Measurements from ENCODE around the gene PNPLA2. TPM values are rescaled to one million over a fixed set of nuclear protein-coding genes. Genes with fewer than 3 reads are reported as not detected.

PNPLA2 gene
- total and polyA plus RNA-seq, 2 of the 8 experiments (the other 6 are each of a cell fraction or from before 2014, with no cell fraction given): 30.9 to 62.1 TPM

GRCh38 chr11:838441-839279 lies 19.9 kb downstream of the PNPLA2 start:
- ChIA-PET CTCF (ENCODE audit: partially characterized antibody) (interaction anchor here (0.6 to 5.2 kb wide), 12 partner anchors 10 to 705 kb away, joined by 3 to 26 read pairs (median 5); partner anchors contain the start of genes CRACR2B and PNPLA2), POLR2A (ENCODE audit: partially characterized antibody) (interaction anchor here (1.0 to 40.4 kb wide), 4 partner anchors 9 to 28 kb away, joined by 3 to 1917 read pairs (median 119); partner anchors contain the start of genes CD151, CEND1, CRACR2B and PIDD1)
- no peak overlapping the region for H3K23ac ChIP-seq (ENCODE audit: insufficient read length)
- H2BK12ac ChIP-seq (ENCODE audit: low read depth, low read length): no peak overlapping the region
- FAIRE-seq (no peak), DNase-seq (ENCODE audit: low read depth in 1 of 2, low spot score in 2 of 2) (no peak)
- H4K20me1 ChIP-seq (replicated peaks in 1 of 2; ENCODE audit: control insufficient read depth in 1 of 2, insufficient read depth in 2 of 2, low read length in 2 of 2): peaks cover 3 to 40% of the 10 kb centered on the region in 2 experiments
- no peak overlapping the region for H3K4me2 ChIP-seq (ENCODE audit: insufficient read depth in 1 of 2, low read depth in 2 of 2, low read length in 2 of 2)
- no peak overlapping the region for H2BK5ac ChIP-seq (ENCODE audit: low read depth, low read length)
- H3K56ac ChIP-seq (replicated peaks; ENCODE audit: insufficient read length, low read depth, low read length): no peak overlapping the region
- no peak overlapping the region for H3K27ac ChIP-seq (ENCODE audit: low read depth, low read length)
- no peak overlapping the region for H2BK20ac ChIP-seq (ENCODE audit: low read length)
- no peak overlapping the region for H2BK15ac ChIP-seq (ENCODE audit: low read length)
- no peak overlapping the region for H2AFZ ChIP-seq (ENCODE audit: low read length)
- H3K4ac ChIP-seq (replicated peaks; ENCODE audit: insufficient read length, low read depth, low read length): no peak overlapping the region
- no peak overlapping the region for H4K91ac ChIP-seq (replicated peaks; ENCODE audit: insufficient read length, low read length)
- peaks cover 0 to 18% of the 10 kb centered on the region in 2 experiments; a peak in 2 of 4 replicates for H3K79me2 ChIP-seq (ENCODE audit: control insufficient read depth in 1 of 2, insufficient read depth in 2 of 2, low read length in 2 of 2)
- no peak overlapping the region for H4K8ac ChIP-seq (ENCODE audit: extremely low read depth, insufficient read depth, low read length)
- H3K27me3 ChIP-seq (replicated peaks in 1 of 4; ENCODE audit: control insufficient read depth in 3 of 4, extremely low read depth in 1 of 4, insufficient read depth in 3 of 4, low read length in 3 of 4): no peaks in the 10 kb centered on the region; a peak in 1 of 7 replicates
- no peak overlapping the region; the same call in 1 of the 2 replicates for H2AK5ac ChIP-seq (ENCODE audit: low read depth, low read length)
- peaks cover 10 to 30% (median 24%) of the 10 kb centered on the region in 4 experiments; a peak in 7 of 8 replicates for H3K36me3 ChIP-seq (ENCODE audit: control insufficient read depth in 2 of 4, insufficient read depth in 4 of 4, low read length in 3 of 4)
- H3K79me1 ChIP-seq (ENCODE audit: low read depth, low read length): peaks cover 9% of the 10 kb centered on the region; the same call in 1 of the 2 replicates
- H3K4me1 ChIP-seq (replicated peaks in 1 of 4; ENCODE audit: control insufficient read depth in 3 of 4, insufficient read depth in 4 of 4, low read length in 3 of 4): peaks cover 0 to 21% (median 15%) of the 10 kb centered on the region in 4 experiments; a peak in 6 of 7 replicates
- no peak overlapping the region for H2BK120ac ChIP-seq (replicated peaks; ENCODE audit: low read depth, low read length)
- peaks cover 15% of the 10 kb centered on the region; the same call in 1 of the 2 replicates for H3K23me2 ChIP-seq (ENCODE audit: low read depth, low read length)
- 78% methylated on average over 9 of the region's 17 CpGs; no CpG with 5 or more reads in 1 of the 2 experiments for WGBS, 2 experiments (ENCODE audit: extremely low coverage in 1 of 2, insufficient coverage in 1 of 2, insufficient read length in 1 of 2, insufficient replicate concordance in 2 of 2, low coverage in 1 of 2, low lambda C conversion rate in 2 of 2, missing lambda C conversion rate in 1 of 2)
- H3K9ac ChIP-seq (replicated peaks in 1 of 4; ENCODE audit: extremely low read depth in 1 of 4, low read depth in 3 of 4, low read length in 3 of 4): no peak overlapping the region; a peak in 1 of 7 replicates
- H4K5ac ChIP-seq (ENCODE audit: insufficient read length, low read depth, low read length): no peak overlapping the region
- no peak overlapping the region for H3K14ac ChIP-seq (ENCODE audit: insufficient read length)
- no peak overlapping the region for H3K4me3 ChIP-seq (ENCODE audit: extremely low read depth in 1 of 4, insufficient read depth in 2 of 4, low read depth in 3 of 4, low read length in 4 of 4)
- no peak overlapping the region for H3K18ac ChIP-seq (ENCODE audit: extremely low read depth, low read length)
- H3K9me3 ChIP-seq (ENCODE audit: insufficient read depth in 2 of 2, low read depth in 1 of 2, low read length in 1 of 2): no peaks in the 10 kb centered on the region
- TF ChIP-seq CTCF (IDR thresholded peaks at IDR 0.05; ENCODE audit: control extremely low read depth in 1 of 3, insufficient read depth in 1 of 3, low read depth in 1 of 3, low read length in 3 of 3) (peak in 1 of 3 experiments; percentile 44; a peak in 2 of 4 replicates), RAD21 (IDR thresholded peaks at IDR 0.05 in 1 of 2, conservative IDR thresholded peaks at IDR 0.05 in 1 of 2; ENCODE audit: low read depth in 2 of 2, low read length in 2 of 2) (peak in 1 of 2 experiments; percentile 25; a peak in 1 of 4 replicates), EZH2 (IDR thresholded peaks at IDR 0.05; ENCODE audit: low read depth, low read length, severe bottlenecking) (no peak), SP1 (IDR thresholded peaks at IDR 0.05; ENCODE audit: low read depth, low read length) (no peak), SIN3A (conservative IDR thresholded peaks at IDR 0.05 in 1 of 2, IDR thresholded peaks at IDR 0.05 in 1 of 2; ENCODE audit: low read depth in 1 of 2, low read length in 2 of 2) (no peak), MAX (IDR thresholded peaks at IDR 0.05) (peak; percentile 67)

All from H1 (cell line).